ENCODE data around the gene JAZF1.
"Not testable (repeated sequence)": the region's sequence is repeated elsewhere in the genome, so short reads cannot be mapped to it uniquely, and the experiment has no call there.

The JAZF1 gene

DNA sequence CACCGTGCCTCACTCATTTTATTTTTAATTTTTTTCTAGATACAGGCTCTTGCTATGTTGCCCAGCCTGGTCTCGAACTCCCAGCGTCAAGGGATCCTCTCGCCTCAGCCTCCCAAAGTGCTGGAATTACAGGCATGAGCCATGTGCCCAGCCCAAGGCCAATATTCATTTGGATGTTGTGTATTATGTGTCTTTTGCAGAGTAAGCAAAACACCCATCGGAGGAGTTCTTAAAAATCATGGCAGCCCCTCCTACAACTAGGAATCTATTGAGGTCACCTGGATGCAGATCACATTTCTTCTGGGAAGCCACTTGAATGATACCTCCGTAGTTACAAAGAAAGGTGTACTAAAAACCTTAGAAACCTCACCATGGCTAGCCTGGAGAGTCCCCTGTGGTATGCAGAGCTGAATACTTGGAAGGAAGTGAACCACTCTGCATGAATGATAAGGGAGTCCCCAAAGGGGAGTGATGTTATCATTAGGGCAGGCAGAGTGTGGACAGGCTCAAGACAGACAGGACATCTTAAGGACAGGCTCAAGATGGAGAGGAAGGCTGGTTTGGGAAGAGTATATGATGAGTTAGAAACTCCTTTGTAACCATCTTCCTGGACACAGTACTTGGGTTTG is 254.9 kb downstream of the JAZF1 start:
- DNase-seq: no peak

DNA sequence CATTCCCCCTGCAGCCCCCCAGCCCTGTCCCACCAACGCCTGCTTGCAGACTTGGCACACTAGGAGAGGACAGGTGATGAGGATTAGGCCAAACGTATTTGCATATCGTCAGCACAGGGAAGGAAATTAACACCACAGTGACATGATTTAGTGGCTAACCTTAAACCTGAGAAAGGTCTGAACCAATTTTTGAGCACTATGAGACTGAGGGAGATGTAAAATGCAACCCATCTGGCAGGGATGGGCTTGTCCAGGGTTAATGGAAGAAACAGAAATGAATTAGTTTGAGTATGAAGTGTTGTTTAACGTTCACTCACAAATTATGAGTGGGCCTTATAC is 257.0 kb downstream of the JAZF1 start:
- DNase-seq: no peak

DNA sequence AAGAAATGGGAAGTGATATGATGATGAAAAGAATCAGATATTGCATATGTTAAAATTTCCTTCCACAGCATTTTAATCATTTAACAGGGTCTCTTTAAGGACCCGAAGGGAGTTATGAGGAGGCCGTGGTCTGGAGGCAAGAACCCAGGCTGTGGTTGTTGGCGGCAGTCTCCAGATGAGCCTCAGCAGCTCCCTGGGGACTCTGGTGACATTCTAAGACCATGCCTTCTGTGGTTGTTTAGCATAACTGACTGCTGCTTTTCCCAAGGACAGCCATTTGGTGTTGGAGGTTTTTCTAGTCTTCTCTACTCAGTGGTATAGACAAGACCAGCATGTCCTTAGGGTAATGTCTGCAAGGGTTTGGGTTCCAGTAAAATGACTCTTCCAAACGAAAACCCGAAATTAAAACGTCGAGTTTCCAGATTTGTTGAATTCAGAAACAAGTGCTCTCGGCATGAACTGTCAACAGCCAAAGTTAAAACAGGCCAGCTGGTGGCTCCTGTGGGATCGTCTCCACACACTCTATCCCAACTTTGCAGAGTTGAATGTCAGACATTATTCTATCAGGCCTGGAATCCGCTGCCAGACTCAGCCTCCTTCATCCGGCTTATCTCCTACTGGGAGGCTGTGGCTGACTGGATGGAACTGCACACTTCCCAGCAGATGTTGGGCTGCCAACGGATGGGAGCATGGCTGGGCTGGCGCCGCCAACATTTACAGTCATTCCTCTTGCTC is 257.5 kb downstream of the JAZF1 start:
- no peak for DNase-seq

DNA sequence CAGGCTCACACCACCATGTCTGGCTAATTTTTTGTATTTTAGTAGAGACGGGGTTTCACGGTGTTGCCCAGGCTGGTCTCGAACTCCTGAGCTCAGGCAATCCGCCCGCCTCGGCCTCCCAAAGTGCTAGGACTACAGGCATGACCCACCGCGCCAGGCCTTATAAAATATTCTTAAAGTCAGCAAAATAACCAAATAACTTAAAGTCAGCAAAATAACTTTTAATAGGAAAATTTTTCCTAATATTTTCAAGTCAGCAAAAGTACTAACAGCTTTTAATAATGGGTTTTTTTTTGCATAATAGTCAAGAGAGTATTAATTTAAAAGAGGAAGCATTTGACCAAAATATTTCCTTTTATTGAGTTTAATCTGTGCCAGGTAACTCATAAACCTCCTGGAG is 258.2 kb downstream of the JAZF1 start:
- not testable (repeated sequence) for DNase-seq

DNA sequence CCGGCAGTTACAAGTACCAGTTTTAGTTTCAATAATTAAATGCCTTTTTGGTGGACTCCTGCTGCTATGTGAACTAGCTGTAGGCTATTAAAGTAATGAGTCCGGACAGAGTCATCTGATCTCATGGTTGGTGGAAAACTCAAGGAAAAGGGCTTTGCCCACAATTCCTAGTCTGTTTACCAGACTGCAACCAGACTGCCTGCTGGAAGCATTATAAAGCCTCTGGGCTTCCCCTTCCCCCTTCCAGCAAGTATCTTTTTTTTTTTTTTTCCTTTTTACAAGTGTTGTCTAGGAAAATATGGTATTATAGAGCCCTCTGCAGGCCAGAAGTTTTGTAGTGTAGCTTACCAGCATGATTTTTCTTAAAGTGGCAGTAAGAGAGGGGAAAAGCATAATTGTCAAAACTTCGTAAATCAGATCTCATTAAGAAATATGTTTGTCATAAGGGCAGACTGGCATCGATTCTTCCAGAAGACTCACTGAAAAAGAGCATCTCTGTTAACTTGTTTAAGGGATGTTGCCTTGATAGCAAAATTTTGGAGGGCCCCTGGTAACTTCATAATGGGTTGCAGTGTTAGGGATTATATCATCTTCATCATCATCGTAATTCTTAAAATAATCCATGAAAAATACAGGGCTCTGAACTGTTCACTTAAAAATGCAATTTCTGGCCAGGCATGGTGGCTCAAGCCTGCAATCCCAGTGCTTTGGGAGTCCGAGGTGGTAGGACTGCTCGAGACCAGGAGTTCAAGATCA is 259.3 kb downstream of the JAZF1 start:
- peak; percentile 70 for DNase-seq

DNA sequence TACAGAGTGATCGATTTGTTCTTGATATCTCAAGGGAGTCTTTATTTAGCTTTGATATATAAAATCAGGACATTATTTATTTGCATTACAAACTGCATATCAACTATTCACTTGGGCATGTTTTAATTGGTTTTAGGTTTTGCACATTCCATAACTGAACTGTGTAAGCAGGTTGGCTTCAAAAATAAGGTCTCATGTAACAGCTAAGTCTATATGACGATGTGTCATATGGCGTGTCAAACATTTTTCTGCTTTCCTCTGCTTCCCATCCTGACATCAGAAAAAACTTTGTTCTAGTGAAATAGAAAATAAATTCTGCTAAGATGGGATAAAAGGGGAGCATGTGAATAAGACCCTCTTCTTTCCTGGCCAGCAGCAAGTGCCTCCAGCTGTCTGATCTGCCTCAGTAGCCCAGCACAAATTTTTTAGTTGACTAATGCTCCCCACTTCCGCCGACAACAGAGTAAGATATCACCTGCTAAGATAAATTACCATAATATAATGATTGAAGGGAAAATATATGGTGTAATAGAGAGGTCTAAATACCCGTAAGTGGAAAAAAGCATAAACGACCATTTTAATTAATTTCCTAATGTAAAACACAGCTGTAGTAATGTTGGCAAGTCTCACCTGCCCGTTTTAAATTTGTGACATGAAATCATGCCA is 260.2 kb downstream of the JAZF1 start:
- DNase-seq: no peak

DNA sequence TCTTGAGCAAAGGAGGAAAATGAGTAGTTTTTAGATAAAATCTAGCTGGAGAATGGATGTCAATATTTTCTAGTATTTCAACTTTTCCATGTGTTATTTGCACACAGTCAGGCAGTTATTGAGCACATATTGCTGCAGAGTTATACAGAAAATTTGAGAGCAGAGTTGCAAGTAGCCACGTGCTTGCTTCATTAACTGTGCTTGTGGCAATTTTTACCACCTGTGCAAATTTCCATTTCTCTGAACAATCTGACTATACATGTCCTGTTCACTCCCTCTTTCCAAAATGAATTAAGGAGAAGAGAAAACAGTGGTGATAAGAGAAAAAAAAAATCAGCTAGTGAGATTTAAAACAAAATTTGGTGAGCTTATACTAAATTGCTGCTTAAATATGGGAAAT is 262.1 kb downstream of the JAZF1 start:
- DNase-seq: no peak

DNA sequence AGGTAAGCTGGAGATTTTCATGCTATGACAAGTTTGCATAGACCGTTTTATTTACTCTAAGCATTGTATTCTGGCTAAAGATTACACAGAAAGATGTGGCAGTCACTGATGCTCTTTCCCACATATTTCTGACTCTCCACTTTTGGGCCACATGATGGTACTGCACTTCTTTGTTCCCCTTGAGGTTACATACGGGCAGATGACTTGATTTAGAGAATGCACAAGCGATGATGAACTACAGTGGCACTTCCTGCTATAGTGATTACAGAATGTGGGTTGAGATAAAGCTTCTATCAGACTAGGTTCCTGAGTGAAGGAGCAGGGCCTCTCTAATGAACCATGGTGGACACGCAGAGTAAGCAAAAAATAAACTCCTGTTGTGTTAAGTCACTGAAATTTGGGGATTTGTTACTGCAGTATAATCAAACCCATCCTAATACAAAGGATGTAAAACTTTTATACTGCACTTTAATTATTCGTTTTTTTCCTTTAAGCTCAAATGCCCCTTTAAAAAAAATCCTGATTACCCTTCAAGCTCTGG is 262.8 kb downstream of the JAZF1 start:
- DNase-seq: peak; percentile 72

DNA sequence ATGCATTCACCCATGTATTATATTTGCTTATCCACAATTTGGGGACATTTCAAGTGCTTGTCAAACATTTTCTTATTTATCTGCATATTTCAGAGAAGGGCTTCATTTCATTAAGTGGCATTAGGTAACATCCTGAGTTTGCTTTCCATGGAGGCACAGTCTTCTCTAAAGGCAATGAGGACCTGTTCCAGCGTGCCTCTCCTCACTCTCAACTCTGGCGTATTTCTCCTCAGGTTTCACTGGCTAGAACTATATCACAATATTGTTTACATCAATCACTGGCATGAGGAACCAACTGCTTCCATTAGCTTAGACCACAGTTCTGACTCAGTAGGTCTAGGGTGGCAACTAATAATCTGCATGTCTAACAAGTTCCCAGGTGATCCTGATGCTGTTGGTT is 263.5 kb downstream of the JAZF1 start:
- no peak for DNase-seq

DNA sequence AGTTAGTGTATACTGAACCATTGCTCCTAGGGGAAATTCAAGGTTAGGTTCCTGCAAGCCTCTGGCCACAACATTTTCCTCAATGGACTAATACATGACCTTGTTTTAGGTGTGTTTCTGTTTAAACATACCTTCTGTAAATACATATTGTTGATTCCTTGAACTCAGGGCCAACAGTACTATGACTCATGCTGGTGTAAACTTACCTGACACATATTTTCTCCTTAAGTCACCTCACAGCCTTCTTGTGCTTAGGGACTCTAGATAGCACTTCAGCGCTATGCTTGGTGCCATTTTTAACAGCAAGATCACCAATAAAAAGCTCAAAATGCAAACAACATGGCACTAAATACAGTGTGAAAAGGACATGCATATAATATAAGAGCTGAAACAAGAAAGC is 264.2 kb downstream of the JAZF1 start:
- DNase-seq: no peak

DNA sequence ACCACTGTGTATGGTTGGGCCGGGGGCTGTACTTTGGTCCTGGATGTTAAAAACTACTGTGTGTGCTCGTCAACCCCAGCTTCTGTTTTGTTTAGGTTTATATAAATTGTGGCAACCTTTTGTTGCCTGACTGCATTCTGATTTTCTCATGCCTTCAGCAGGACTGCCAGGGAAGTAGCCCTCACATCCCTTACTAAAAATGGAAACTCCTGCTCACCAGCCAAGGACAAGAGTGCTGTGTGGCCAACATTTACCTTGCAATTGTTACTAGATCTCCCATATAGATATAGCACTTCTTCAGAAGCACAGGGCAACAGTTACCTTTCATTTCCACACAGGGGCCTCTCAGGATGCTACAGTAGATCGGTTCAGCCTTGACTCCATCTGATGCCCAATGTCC is 266.2 kb downstream of the JAZF1 start:
- no peak for DNase-seq

DNA sequence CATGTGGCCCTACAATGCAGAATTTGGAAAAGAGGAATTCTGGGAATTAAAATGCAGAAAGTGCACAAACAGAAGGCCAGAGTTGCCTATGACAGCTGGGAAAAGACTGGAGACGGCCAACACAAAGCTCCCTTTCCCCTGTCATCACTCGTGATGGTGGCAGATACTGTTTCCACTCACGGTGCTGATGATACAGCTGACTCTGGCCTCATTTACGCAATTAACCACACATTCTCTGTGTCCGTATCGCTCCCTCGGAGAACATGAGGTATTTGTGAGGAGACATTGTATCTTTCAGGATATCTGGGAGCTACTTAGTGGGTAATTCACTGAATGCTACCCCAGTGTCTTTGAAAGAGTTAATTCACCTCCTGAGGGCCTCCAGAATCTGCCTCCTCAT is 267.8 kb downstream of the JAZF1 start:
- DNase-seq: no peak

DNA sequence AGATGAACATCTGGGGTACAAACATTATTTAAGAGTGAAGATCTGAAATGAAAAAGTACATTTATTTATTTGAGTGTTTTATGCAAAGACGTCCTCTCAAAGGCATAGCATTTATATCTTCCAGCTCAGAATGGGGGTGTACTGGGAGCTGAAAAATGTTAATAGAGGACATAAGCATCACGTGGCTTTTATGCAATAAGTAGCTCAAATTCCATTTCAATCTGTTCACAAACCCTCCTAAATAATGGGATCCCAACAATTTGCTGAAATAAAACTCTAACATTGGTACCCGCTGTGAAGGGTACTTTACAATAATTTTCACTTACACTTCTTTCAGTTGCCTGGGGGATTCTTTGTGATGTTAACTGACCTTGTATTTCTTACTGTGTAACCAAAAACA is 268.7 kb downstream of the JAZF1 start:
- no peak for DNase-seq

DNA sequence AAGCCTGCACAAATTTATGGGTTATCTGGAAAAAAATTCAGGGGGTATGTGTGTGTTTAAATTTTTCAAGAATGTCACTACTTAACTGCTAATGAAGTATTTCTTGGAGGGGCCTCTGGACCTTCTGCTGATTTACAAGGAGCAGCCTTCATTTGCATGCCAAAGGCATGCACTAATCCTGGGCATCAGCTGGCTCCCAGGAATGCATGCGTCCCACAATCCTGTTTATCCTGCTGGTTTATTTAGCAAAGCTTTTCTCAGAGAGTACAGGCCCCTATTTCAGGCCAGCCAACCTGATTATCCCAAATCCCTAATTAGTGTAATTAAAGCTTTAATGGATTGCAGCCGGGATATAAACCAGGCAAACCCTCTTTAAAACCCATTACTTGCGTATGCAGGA is 270.3 kb downstream of the JAZF1 start:
- DNase-seq: no peak

DNA sequence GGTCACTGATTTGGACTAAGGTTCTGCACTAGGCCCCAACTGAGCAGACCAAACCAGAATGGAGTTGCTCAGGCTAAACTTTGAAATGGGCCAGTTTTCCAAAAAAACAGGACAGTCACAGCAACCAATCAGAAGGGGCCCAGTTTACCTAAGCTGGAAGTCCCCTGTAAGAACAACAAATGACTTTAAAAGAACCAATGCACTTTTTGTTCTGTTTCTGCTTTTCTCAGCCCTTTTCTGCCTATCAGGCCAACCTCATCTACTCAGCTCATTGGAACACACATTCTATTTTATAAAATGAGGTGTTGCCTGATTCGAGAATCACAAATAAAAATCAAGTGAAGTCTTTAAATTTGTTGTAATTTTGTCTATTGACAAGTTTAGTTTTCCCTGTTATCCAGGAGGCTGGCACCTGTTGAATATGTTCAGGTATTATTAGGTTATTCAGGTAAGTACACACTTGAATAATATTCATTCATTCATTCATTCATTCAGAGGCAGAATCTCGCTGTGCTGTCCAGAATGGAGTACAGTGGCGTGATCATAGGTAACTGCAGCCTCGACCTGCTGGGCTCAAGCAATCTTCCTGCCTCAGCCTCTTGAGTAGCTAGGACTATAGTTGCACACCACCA is 271.9 kb downstream of the JAZF1 start:
- no peak for DNase-seq

DNA sequence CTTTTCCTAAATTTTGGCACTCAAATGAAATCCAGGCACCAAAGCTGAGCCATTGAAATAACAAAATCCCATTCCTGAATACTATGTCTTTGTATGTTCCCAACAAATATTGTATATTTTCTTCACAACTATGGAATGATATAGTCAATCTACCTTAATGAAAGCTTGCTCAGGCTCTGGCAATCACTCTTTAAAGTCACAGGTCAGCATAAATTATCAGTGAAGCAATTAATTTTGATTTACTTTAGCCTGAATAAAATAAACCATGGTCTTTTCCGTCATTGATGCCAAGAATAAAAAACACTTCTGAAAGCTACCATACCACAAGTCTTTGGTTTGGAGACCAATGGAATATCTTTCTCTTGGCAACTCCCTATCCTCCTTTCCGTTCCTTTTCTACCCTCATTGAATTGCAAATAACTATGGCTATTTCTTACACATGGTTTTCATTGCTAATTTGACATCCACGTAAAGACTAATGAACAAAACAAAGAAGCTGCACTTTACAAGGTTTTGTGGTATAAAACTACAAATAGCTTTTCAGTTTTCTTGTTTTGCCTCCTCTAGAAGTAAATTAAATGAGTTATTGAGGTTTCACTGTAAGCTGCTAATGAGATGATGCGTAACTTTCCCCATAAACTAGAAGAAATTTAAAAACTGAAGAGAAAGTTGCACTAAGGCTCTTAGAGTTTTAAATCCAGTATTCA is 274.1 kb downstream of the JAZF1 start:
- no peak for DNase-seq

DNA sequence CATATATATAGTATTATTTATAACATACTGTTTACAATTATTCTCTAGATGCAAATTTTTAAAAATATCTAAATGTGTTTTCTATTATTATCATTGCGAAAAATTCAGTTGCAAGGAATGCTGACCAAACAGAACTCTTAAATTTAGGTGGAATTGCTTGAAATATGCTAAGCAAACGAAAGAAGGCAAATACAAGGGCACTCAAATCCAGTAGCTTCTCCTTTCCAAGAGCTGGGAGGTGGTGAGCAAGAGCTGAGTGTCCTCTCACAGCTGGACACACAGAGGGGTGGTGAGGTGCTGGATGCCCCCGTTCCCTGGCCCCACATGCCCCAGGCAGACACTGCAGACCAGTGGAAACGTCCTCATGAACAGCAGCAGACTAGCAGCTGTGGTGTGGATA is 274.6 kb downstream of the JAZF1 start:
- no peak for DNase-seq

DNA sequence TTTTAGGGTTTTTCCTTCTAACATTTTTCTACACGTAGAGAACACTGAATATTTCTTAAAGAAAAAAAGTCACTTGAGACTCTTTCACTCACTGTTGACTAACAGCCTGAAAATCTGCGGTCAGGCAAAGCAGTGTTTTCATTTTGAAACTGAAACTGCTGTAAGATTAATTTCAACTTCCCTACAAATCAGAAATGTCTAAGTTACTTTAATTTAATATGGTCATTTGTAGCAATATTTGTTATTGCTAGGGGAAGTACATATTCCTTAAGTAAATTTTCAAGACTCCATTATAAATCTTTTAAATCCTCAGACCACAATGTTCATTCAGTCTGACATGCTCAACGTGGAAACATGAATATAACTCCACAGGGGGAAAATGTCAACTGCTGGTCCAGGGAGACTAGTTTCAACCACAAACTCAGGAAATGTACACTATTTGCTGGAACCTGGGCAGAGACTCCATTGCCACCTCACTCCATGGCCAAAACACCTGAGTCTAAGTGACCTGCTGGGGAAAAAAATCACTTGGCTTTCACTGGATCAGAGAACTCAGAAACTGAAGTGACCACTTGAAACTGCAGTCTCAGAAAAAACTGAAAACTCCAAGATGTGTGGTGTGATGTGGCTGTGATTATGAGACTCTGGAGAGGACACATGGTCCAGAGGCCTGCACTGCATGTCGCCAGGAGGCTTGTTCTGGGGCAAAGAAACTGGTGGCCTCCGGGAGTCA is 279.4 kb downstream of the JAZF1 start:
- peak; percentile 54 for DNase-seq

DNA sequence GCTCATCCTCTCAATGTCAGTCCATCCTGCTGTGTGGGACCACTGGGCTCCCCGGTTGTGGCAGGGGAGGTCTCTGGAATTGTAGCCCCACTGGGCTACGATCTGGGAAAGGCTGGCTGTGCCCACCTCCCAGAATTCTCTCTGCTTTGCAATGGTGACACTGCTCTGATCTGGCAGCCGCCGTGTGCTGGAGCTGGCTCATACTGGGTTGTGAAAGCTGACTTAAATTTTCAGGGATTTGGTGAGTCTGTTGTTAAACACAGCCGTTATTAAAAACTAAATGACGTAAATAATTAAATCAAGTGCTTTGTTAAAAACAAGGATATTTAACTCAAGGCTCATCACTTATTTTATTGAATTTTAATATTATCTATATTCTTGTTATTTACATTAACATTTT is 280.6 kb downstream of the JAZF1 start:
- DNase-seq: no peak

DNA sequence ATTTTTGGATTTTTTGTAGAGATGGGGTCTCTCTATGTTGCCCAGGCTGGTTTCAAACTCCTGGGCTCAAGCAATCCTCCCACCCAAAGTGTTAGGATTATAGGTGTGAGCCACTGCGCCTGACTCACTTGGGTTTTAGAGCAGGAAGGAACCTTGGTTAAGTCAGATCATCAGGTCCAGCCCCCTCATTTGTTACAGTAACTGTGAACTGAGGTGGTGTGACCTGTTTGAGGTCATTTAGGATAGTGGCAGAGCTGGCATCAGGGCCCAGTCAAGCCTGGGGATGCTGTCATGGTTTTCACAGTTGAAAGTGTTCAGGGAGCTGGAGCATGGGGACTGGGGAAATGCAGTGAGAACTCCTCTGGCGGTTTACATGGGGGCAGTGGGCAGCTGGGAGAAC is 281.0 kb downstream of the JAZF1 start:
- DNase-seq: no peak

DNA sequence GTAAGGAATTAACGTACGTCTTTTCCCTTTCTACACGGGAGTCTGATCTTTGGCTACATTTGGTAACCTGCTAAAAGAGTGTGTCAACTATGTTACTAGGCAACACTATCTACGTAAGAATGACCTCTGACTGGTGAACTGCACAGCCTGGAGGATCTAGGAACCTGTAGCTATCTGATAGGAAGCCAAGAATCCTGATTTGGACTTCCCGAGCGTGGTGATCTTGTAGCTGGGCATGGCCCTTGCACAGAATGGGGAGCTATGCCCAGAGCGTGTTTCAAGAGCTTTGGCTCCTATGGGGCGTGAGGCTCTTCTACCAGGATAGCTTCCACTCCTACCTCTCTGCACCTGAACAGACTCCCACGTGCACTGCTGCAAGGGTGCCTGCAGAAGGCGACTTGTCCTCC is 283.2 kb downstream of the JAZF1 start:
- DNase-seq: no peak

DNA sequence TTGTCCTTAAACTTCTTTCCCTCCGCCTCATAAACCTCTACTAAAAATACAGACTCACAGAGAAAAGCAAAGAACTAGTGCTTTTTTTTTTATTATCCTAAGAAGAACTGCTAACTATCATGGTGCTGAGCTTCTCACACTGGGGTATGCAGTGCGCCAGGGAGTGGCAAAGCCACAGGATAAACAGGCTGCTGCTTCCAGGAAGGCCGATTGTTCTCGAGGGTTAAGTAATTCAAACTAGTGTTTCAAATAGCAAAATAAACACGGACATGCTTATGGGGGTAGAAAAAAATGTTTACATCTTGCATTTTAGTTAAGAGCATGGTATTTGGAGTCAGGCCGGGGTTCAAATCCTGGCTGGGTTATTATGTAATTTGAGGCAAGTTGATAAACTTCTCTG is 283.6 kb downstream of the JAZF1 start:
- peak; percentile 7 for DNase-seq

Measured in HCEC 1CT (cell line).